ENCODE results near the gene CT45A10. TPM values are rescaled to one million over a fixed set of nuclear protein-coding genes. Genes with fewer than 3 reads are reported as not detected.
"Not testable (repeated sequence)": the region's sequence is repeated elsewhere in the genome, so short reads cannot be mapped to it uniquely, and the experiment has no call there.

Gene CT45A10
- polyA plus RNA-seq, 3 donors: not detected

GRCh38 chrX:135837180-135837579 lies 56.1 kb downstream of the CT45A10 start, which contains the start of gene CT45A7:
Gene CT45A7, minus strand, starts transcription at chrX:135837280. Its CDS starts 3,747 bp downstream, at chrX:135833533.
- H3K4me1 Mint-ChIP-seq; H3K27ac Mint-ChIP-seq; H3K4me2 ChIP-seq (replicated peaks; ENCODE audit: extremely low read depth, low read length, poor library complexity, severe bottlenecking); H3K9me3 ChIP-seq (replicated peaks in 1 of 2; ENCODE audit: control insufficient read depth in 1 of 2, insufficient read depth in 1 of 2, low read length in 2 of 2); H3K4me1 ChIP-seq (ENCODE audit: control insufficient read depth in 1 of 2, insufficient read depth in 2 of 2, low read length in 2 of 2); H4K20me1 ChIP-seq (ENCODE audit: insufficient read depth, low read length); H3K4me3 ChIP-seq (replicated peaks in 1 of 3; ENCODE audit: low read depth in 2 of 3, low read length in 3 of 3); H3K36me3 ChIP-seq (replicated peaks in 1 of 2; ENCODE audit: control insufficient read depth in 1 of 2, insufficient read depth in 2 of 2, low read length in 2 of 2); H3K4me3 Mint-ChIP-seq; H3K9ac ChIP-seq (ENCODE audit: insufficient read depth, low read length, poor library complexity, severe bottlenecking); H3K27me3 Mint-ChIP-seq (ENCODE audit: low read depth in 3 of 3); intact Hi-C loops (cut with micrococcal nuclease); H3K79me2 ChIP-seq (ENCODE audit: insufficient read depth, low read length); H2AFZ ChIP-seq (ENCODE audit: insufficient read depth, low read depth, low read length, poor library complexity, severe bottlenecking); H3K27me3 ChIP-seq (ENCODE audit: control insufficient read depth in 2 of 2, insufficient read depth in 2 of 2, low read length in 2 of 2); H3K27ac ChIP-seq (ENCODE audit: low read depth in 1 of 2, low read length in 2 of 2); H3K9me3 Mint-ChIP-seq; H3K36me3 Mint-ChIP-seq; DNase-seq: not testable (repeated sequence)
- WGBS (ENCODE audit: insufficient coverage): no CpG with 5 or more reads among the region's 17 CpGs

Other genes starting within 250 kb of the CT45A10 start
- not detected for gene CT45A1, start 179.8 kb downstream of the CT45A10 start, polyA plus RNA-seq
- not detected for gene CT45A3, start 125.3 kb downstream of the CT45A10 start, polyA plus RNA-seq
- gene CT45A5, start 107.9 kb downstream of the CT45A10 start, polyA plus RNA-seq: not detected
- not detected for gene CT45A6, start 90.7 kb downstream of the CT45A10 start, polyA plus RNA-seq
- gene CT45A2, start 73.4 kb downstream of the CT45A10 start, polyA plus RNA-seq: not detected
- gene CT45A7, start 56.2 kb downstream of the CT45A10 start, polyA plus RNA-seq: not detected
- gene CT45A8, start 38.9 kb downstream of the CT45A10 start, polyA plus RNA-seq: not detected
- not detected for gene CT45A9, start 21.6 kb downstream of the CT45A10 start, polyA plus RNA-seq
- gene SAGE1, start 272 bp upstream of the CT45A10 start, polyA plus RNA-seq: not detected
- gene MMGT1, start 80.5 kb upstream of the CT45A10 start, polyA plus RNA-seq: 10 to 100 TPM; 11.7 to 14.2 (median 11.8) TPM
- gene SLC9A6, start 92.0 kb upstream of the CT45A10 start, polyA plus RNA-seq: 10 to 100 TPM in 2 of 3 donors, 1 to 10 TPM in 1; 5.8 to 15.7 (median 14.2) TPM

All from CD14-positive monocyte (primary cell).